Measurements from ENCODE around the gene ADAM29.
"Not testable (repeated sequence)": the region's sequence is repeated elsewhere in the genome, so short reads cannot be mapped to it uniquely, and the experiment has no call there.

ADAM29 gene

DNA sequence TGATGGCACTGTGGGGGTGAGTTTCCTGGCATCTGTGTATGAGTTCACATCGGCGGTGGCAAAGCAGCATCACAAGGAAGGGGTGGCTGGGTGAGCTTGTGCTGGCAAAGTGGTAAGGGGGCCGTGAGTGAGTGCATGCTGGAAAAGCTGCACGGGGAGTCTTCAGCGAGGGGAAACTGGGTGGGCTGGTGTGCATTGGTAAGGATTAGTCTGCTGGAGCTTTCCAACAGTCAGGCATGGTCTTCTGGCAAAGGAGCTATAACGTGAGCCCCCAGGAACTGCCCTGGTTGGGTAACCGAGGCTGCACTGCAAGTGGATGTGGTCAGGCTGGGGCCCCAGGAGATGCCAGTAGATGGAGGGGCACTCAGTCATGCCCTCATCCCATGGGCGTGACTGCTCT, 30.7 kb downstream of the ADAM29 start:
- DNase-seq (ENCODE audit: low read depth in 2 of 2), result no peak

DNA sequence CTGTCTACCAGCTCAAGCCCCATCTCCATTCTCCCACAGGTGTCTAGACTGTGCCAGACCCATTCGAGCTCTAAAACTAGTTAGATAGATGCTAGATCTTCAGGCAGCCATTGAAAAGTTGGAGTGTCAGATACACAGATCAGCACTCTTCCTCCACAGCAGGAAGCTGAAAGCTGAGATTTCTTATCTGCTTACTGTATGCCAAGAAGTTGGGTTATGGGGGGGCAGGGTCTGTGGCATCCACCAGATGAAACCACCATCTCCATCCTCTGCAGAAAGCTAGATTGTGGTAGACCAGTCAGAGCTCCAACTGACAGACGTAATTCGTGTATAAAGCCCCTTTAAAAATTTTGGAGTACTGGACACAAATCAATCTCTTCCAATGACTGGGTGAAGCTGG, 54.8 kb downstream of the ADAM29 start:
- DNase-seq (ENCODE audit: low read depth in 2 of 2), result no peak

DNA sequence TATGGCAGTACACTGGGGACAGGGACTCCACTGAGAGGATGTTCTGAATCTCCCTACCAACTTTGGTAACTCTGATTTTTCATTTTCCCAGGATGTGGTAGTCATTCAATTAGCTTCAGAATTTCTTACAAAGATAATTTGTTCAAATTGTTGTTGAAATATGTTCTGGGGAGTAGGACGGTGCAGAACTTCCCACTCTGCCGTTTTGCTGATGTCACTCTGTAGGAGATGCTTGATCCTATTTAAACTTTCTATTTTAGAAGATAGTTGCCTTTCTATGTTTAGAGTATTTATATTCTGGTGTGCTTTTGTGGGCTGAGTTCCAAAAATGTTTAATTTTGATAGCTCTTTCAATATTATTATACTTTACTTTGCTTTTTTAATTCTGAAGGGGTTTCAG, 55.2 kb downstream of the ADAM29 start:
- DNase-seq (ENCODE audit: low read depth in 2 of 2), result no peak

DNA sequence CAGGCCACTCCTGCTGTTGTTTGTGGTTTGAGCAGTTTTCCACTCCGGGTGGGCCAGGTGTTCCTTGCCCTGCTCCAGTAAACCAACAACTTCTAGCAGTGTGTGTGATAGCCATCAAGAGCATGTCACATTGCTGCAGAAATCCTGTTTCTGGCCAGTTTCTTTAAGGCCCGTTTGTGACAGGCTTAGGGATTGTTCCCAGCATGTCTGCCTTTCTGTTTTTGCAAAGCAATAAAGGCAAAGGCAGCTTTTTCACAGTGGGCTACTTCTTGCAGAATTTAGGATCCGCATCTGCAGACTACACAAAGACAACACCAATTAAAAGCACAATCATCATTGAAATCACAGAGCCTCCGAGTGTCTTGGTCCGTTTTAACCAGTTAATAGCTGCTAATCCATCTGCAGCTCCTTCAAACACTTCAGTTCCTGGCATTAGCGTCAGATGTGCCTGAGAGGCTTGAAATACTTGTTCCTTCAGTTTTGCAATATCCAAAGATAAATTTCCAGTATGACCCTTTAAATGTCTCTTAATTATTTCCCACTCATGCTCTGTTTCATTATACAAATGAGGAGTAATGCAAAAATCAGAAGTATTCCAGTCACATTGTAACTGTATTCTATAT, 65.1 kb downstream of the ADAM29 start:
- DNase-seq (ENCODE audit: low read depth in 2 of 2), result no peak

GRCh38 chr4:174983870-174984269, 65.7 kb downstream of the ADAM29 start:
- not testable (repeated sequence) for DNase-seq (ENCODE audit: low read depth in 2 of 2)

DNA sequence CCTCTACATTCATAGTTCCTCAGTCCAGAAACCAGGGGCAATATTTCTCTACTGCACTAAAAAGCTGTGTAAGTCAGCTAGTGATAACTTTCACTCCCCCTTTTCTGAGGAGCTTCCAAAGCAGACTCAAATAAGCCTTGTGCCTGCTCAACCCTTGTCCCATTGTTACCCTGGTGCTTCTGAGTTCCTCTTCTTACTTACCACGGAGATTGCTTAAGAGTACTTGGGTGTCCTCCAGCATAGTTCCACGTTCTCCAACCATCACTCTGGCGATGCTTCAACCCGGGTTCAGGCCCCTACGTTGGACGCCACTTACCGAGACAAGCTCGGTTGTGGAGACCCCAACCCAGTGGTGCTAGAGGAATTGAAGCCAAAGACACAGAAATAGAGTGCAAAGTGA, 71.6 kb downstream of the ADAM29 start:
- DNase-seq (ENCODE audit: low read depth in 2 of 2), result no peak

DNA sequence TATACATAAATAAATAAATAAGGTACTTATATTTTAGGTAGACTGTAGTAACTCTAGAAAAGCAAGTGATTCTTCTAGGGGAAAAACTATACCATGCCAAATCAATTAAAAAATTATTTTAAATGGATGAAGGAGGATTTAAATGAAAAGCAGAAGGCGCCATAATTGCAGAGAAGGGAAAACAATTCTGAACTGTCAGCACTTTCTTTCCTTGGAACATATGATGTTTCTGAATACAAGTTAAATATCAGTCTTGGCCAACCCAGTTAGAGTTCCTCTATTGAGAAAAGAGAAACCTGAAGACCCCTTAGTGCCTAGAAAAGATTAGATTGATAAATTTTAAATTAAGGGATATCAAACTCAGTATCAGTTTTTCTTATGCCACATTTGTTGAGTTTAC, 75.8 kb downstream of the ADAM29 start:
- DNase-seq (ENCODE audit: low read depth in 2 of 2), result no peak

DNA sequence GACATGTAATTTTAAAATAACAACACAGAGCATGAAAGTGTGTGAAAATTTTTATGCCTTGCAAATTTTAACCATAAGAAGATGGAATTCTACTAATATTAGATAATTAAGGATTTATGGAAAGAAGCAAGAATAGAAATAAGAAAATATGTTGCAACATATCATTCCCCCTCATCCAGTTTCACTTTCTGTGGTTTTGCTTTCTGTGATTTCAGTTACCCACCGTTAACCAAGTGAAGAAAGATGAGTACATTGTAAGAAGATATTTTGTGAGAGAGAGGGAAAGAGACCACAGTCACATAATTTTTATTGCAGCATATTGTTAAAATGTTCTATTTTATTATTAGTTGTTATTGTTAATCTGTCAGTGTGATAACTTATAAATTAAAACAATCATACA, 77.9 kb downstream of the ADAM29 start:
- no peak for DNase-seq (ENCODE audit: low read depth in 2 of 2)

- DNase-seq (ENCODE audit: low read depth in 2 of 2), result no peak
These were observed 81.2 kb downstream of the ADAM29 start for GRCh38 chr4:174999407-174999806.

GRCh38 chr4:175017751-175018150, 99.6 kb downstream of the ADAM29 start:
- DNase-seq (ENCODE audit: low read depth in 2 of 2), result no peak

DNA sequence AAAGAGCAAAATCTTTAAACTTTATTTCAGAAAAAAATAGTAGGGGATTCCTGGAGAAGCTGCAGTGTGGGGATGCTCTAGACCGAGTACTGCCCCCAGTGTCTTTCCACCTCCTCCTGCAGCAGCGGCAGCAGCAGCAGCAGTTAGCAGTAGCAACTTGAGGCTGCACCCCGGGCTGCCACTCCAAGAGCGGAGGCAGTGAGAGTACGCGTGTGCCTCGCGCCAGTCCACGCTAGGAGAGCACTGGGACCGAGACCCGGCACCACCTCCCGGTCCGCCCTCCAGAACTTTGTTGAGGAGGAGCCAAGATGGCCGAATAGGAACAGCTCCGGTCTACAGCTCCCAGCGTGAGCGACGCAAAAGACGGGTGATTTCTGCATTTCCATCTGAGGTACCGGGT, 101.3 kb downstream of the ADAM29 start:
- not testable (repeated sequence) for DNase-seq (ENCODE audit: low read depth in 2 of 2)

Data from stimulated activated CD4-positive, alpha-beta T cell treated with anti-CD3 and anti-CD28 coated beads, Interleukin-1b, Interleukin-23, amount 100 ng/mL, for 4 hours (primary cell).